Measurements from ENCODE around the gene VAC14. TPM values are rescaled to one million over a fixed set of nuclear protein-coding genes. Genes with fewer than 3 reads are reported as not detected.
A peak's percentile ranks its signal among the peaks of the same experiment; 100 is the strongest.

VAC14 gene
- polyA plus RNA-seq, 2 of the 4 experiments (the other 2 are of a cell fraction), result 25.3 to 27.0 TPM

DNA sequence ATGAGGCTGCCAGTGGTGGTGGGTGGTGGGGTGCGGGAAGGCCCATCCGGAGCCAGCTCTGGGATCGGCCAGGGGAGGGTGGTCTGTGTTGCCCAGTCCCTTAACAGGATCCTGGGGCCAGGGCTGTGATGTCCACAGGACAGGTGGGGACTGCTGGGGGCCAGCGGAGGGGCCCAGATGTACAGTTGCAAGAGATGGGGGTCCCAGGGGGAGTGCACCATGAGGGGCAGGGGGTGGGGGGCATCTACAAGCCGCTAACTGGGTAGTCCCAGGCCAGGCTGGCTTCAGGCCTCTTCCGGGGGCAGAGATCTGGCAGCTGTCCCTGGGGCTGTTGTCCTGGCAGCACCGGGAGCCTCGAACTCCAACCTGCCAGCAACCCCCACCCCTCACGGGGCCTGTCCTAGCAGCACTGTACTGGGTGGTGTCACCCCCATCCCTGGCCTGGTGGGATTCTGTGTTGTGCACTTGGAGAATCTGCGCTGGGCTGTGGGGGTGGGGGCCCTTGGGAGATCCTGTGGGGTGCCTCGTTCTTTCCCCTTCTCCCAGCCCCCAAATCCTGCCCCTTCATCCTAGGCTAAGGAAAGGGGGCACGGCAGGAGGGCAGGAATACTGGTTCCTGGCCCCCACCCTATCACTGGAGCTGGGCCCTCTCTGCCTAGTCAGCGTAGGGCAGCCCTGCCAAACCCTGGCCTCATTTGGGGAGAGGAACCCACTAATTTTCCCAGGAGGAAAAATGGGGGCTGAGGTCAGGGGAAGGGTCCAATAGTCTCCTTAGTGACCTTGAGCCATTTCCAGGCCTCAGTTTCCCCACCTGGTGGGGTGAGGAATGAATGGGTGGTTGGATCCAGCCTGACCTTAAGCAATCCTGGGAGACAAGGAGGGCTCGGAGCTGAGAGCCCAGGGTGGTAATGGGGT lies 116.6 kb downstream of the VAC14 start:
- ATAC-seq (no peak), DNase-seq (ENCODE audit: low read depth in 1 of 2, low spot score in 1 of 2) (no peak)
- no peak for TF ChIP-seq POLR2A (IDR thresholded peaks at IDR 0.05; ENCODE audit: low read length)
- TF ChIP-seq, protein P1, sequence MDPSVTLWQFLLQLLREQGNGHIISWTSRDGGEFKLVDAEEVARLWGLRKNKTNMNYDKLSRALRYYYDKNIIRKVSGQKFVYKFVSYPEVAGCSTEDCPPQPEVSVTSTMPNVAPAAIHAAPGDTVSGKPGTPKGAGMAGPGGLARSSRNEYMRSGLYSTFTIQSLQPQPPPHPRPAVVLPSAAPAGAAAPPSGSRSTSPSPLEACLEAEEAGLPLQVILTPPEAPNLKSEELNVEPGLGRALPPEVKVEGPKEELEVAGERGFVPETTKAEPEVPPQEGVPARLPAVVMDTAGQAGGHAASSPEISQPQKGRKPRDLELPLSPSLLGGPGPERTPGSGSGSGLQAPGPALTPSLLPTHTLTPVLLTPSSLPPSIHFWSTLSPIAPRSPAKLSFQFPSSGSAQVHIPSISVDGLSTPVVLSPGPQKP (IDR thresholded peaks at IDR 0.05; ENCODE audit: low read depth, low read length), result no peak
- TF ChIP-seq MAFK (IDR thresholded peaks at IDR 0.05; ENCODE audit: partially characterized antibody), result peak; percentile 2
- no peak for TF ChIP-seq HOXB5 (CRISPR knock-in tag; IDR thresholded peaks at IDR 0.05)
- TF ChIP-seq HEYL (CRISPR knock-in tag; IDR thresholded peaks at IDR 0.05), result no peak
- no peak for TF ChIP-seq CEBPB (IDR thresholded peaks at IDR 0.05)

DNA sequence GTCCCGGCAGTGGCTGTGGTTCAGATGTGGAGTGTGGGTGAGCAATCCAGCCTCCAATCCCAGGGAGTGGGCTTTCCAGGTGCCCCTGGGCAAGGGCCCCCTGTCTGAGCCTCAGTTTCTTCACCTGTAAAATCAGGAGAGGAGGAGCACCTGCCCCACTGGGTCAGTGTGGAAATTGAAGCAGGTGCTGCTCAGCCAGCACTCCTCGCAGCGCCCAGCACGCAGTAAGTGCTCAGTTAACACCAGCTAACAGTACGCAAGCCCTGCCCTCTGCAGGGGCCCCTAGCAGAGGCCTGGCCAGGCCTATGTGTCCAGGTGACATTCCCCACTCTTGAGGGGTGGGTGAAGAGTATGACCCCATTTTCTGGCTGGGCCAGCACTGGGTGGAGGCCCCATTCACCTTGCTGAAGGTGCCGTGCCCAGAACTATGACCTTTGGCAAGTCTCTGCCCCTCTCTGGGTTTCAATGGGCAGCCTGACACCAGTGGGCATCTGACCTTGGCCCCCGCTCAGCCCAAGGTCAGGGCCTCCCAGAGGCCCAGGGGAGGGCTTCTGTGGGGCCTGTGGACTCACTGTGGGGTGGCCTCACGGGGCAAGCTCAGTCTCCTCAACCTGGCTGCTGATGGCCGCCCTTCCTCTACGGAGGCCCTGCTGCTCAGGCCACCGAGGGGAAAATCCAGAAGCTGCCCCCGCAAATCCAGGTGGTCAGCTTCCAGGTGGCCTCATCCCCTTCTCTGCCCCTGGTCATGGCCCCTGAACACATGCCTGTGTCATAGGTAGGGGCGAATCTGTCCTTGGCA lies 117.6 kb downstream of the VAC14 start:
- peaks cover 69% of the 10 kb centered on the region for H3K4me1 ChIP-seq
- TF ChIP-seq RAD21 (conservative IDR thresholded peaks at IDR 0.05 in 1 of 2, IDR thresholded peaks at IDR 0.05 in 1 of 2) (no peak), EHMT2 (IDR thresholded peaks at IDR 0.05; ENCODE audit: low read depth) (no peak)
- ChIA-PET CTCF (interaction anchor here (0.8 to 23.4 kb wide), 5 partner anchors 31 to 88 kb away, joined by 3 to 463 read pairs (median 6); no protein-coding TSS in a partner anchor), POLR2A (no interaction called here)
- H3K9me3 ChIP-seq, result no peaks in the 10 kb centered on the region
- DNase-seq (ENCODE audit: low read depth in 1 of 2, low spot score in 1 of 2) (no peak), ATAC-seq (no peak), FAIRE-seq (no peak)
- H3K27ac ChIP-seq, result peak overlapping the region; percentile 61 to 97; a peak in 5 of 6 replicates
- no peak overlapping the region for H3K4me3 ChIP-seq
- WGBS (ENCODE audit: missing lambda C conversion rate), result 88% methylated on average over 12 of the region's 13 CpGs
- H3K4me2 ChIP-seq, result peak overlapping the region; percentile 97

More for the DNA sequence above, 116.6 kb downstream of the VAC14 start:
- ChIA-PET POLR2A (no interaction called here), CTCF (interaction anchor here (1.8 to 23.4 kb wide), 3 partner anchors 31 to 87 kb away, joined by 6 to 463 read pairs (median 88); no protein-coding TSS in a partner anchor)
- Histone ChIP-seq H3K9me3 (no peaks in the 10 kb centered on the region), H3K4me1 (peaks cover 79% of the 10 kb centered on the region), H3K4me2 (peak overlapping the region; percentile 97), H3K4me3 (peak overlapping the region; percentile 84), H3K27ac (peak overlapping the region; percentile 92 to 97)
- no peak for FAIRE-seq
- WGBS (ENCODE audit: missing lambda C conversion rate), result 54% methylated on average over 10 of the region's 14 CpGs

DNA sequence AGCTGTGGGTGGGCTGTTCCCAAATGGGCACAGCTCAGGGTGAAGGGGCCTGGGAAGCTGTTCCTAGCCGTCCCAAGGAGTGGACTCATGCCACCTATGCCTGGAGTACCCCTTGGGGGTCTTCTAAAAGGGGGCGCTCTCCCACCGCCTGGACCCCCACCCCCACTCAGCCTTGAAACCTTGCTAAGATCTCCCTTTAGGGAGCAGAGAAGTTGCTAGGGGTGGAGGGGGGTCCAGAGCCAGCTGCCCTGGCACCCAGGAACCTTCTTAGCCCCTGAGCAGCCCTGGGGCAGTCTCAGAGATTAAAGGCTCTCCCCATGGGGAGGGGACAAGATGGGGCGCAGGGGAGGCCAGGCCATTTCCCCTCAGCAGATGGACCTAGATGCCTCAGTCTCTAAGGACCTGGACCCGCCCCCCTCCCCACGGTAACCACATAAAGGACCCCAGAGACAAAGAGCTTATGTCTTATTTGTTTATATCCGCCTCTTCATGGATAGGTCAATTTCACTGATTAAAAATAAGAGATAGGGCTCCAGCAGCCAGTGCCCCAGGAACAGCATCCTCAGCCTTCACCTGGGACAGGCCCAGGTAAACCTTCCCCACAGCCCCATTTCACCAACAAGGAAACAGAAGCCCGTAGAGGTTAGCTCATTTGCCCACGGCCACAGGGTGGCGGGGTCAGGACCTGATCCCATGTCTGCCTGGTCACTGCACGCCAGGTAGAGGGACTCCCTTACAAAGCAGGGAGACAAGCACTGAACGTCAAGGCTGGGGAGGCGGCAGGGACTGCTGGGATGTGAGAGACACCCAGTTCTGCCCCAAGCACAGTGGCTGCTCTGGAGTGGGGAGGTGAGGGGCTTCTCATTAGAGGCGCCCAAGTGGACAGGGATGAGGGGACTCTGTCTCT lies 118.5 kb downstream of the VAC14 start:
- TF ChIP-seq EHF (CRISPR knock-in tag; IDR thresholded peaks at IDR 0.05), result no peak
- no peak for TF ChIP-seq POLR2AphosphoS2 (conservative IDR thresholded peaks at IDR 0.05; ENCODE audit: low read length)
- TF ChIP-seq, protein P2, sequence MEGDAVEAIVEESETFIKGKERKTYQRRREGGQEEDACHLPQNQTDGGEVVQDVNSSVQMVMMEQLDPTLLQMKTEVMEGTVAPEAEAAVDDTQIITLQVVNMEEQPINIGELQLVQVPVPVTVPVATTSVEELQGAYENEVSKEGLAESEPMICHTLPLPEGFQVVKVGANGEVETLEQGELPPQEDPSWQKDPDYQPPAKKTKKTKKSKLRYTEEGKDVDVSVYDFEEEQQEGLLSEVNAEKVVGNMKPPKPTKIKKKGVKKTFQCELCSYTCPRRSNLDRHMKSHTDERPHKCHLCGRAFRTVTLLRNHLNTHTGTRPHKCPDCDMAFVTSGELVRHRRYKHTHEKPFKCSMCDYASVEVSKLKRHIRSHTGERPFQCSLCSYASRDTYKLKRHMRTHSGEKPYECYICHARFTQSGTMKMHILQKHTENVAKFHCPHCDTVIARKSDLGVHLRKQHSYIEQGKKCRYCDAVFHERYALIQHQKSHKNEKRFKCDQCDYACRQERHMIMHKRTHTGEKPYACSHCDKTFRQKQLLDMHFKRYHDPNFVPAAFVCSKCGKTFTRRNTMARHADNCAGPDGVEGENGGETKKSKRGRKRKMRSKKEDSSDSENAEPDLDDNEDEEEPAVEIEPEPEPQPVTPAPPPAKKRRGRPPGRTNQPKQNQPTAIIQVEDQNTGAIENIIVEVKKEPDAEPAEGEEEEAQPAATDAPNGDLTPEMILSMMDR (IDR thresholded peaks at IDR 0.05), result no peak
- TF ChIP-seq, protein P3, sequence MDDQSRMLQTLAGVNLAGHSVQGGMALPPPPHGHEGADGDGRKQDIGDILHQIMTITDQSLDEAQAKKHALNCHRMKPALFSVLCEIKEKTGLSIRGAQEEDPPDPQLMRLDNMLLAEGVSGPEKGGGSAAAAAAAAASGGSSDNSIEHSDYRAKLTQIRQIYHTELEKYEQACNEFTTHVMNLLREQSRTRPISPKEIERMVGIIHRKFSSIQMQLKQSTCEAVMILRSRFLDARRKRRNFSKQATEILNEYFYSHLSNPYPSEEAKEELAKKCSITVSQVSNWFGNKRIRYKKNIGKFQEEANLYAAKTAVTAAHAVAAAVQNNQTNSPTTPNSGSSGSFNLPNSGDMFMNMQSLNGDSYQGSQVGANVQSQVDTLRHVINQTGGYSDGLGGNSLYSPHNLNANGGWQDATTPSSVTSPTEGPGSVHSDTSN (IDR thresholded peaks at IDR 0.05), result no peak
- no peak for TF ChIP-seq HOXB5 (CRISPR knock-in tag; IDR thresholded peaks at IDR 0.05)
- TF ChIP-seq RAD21 (conservative IDR thresholded peaks at IDR 0.05 in 1 of 2, IDR thresholded peaks at IDR 0.05 in 1 of 2), result peak in 1 of 2 experiments; percentile 10; a peak in 1 of 5 replicates
- ATAC-seq (0 out of 6 replicates have a peak, but pooled peaks of 1 of the 2 experiments have one; percentile 1), FAIRE-seq (no peak), DNase-seq (ENCODE audit: low read depth in 1 of 2, low spot score in 1 of 2) (no peak)
- H3K4me2 ChIP-seq, result peak overlapping the region; percentile 51
- H3K27ac ChIP-seq, result peak overlapping the region; percentile 61 to 97
- WGBS (ENCODE audit: missing lambda C conversion rate), result 55% methylated on average over 12 of the region's 14 CpGs
- POLR2A ChIA-PET, result interaction anchor here (0.8 to 1.1 kb wide), 2 partner anchors 64 to 79 kb away, joined by 3 to 6 read pairs; no protein-coding TSS in a partner anchor
- peaks cover 63% of the 10 kb centered on the region for H3K4me1 ChIP-seq
- CTCF ChIA-PET, result interaction anchor here (0.8 to 23.4 kb wide), 8 partner anchors 10 to 89 kb away, joined by 3 to 463 read pairs (median 4); no protein-coding TSS in a partner anchor
- H3K4me3 ChIP-seq, result no peak overlapping the region
- H3K9me3 ChIP-seq, result no peaks in the 10 kb centered on the region

Measured in A549 (cell line).